ENCODE results near the gene NUPR1.

DNA sequence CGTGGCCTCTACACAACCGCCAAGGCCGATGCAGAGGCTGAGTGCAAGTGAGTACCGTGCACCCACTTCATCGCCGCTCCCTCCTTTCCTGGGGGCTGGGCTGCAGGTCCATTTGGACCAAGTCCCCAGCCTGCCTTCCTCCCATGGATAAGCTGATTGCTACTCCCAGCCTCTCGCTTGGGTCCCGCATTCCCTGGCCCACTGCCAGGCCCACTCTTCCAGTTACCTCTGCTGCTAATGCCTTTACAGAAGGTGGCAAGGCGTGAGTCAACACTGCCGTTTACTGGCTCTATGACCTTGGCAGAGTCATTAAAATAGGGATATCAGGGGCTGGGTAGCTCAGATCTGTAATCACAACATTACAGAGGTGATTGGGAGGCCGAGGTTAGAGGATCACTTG lies 46.9 kb upstream of the NUPR1 start:
- TF ChIP-seq POLR2A (IDR thresholded peaks at IDR 0.05; ENCODE audit: low read length) (no peak), GATA1 (IDR thresholded peaks at IDR 0.05; ENCODE audit: low read depth, low read length) (no peak)

Measured in erythroblast (primary cell).